GM06990 (cell line): Measurements from ENCODE around the gene CLCNKB.

Experiments
- DNase-seq: peaks from one replicate; pipeline ENCODE4 v3.0.0-alpha.2; 2011; ENCODE audit not compliant: insufficient read length; ENCODE audit errors: extremely low read depth
- H3K27me3 ChIP-seq: replicated peaks from 2 replicates; pipeline ENCODE4 v1.6.0; 2011; ENCODE audit warnings: low read length; ENCODE audit not compliant: control insufficient read depth, insufficient read depth
- H3K36me3 ChIP-seq: 2 replicates; pipeline ENCODE4 v1.5.1; 2011; ENCODE audit warnings: low read length; ENCODE audit not compliant: control insufficient read depth, insufficient read depth
- H3K4me3 ChIP-seq: replicated peaks from 2 replicates; pipeline ENCODE4 v1.5.1; 2011; ENCODE audit warnings: low read depth, mild to moderate bottlenecking, control low read depth, low read length
- TF ChIP-seq, protein P1 (sequence below): IDR thresholded peaks from 2 replicates; pipeline ENCODE4 v1.5.1; 2011; ENCODE audit warnings: low read length, control low read depth, mild to moderate bottlenecking, inconsistent platforms; ENCODE audit not compliant: insufficient read depth, poor library complexity, severe bottlenecking

The CLCNKB gene

DNA sequence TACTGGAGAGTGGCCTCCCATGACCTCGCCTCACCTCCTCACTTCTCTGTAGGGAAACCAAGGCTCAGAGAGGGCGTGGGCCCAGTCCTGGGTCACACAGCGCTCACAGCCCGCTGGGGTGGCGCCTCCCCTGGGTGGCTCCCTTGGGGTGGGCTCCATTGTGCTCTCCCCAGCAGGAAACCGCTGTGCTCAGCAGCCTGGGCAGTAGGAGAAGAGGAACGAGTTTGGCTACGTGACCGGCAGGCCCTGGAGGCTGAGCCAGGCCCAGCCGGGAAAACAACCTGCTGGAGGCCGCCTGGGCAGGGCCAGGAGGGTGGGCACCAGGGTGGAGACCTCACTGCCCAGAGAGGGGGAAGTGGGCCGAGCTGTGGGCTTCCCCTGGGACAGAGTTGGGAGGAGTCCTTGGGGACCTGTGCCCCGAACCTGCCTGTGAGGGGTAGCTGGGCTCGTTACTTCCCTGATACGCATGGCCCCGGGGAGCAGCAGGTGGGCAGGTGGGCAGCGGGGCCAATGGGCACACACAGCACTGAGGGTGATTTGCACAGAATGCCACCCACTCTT is 44.8 kb downstream of the CLCNKB start:
- TF ChIP-seq, protein P1, sequence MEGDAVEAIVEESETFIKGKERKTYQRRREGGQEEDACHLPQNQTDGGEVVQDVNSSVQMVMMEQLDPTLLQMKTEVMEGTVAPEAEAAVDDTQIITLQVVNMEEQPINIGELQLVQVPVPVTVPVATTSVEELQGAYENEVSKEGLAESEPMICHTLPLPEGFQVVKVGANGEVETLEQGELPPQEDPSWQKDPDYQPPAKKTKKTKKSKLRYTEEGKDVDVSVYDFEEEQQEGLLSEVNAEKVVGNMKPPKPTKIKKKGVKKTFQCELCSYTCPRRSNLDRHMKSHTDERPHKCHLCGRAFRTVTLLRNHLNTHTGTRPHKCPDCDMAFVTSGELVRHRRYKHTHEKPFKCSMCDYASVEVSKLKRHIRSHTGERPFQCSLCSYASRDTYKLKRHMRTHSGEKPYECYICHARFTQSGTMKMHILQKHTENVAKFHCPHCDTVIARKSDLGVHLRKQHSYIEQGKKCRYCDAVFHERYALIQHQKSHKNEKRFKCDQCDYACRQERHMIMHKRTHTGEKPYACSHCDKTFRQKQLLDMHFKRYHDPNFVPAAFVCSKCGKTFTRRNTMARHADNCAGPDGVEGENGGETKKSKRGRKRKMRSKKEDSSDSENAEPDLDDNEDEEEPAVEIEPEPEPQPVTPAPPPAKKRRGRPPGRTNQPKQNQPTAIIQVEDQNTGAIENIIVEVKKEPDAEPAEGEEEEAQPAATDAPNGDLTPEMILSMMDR = no peak

GRCh38 chr1:16088996-16089395 is 45.4 kb downstream of the CLCNKB start:
- Histone ChIP-seq H3K27me3 (peaks cover 2% of the 10 kb centered on the region; the same call in 1 of the 2 replicates), H3K4me3 (no peak overlapping the region), H3K36me3 (no peaks in the 10 kb centered on the region)
- TF ChIP-seq, protein P1 = no peak
- no peak for DNase-seq

More for the DNA sequence above, 44.8 kb downstream of the CLCNKB start:
- peaks cover 2% of the 10 kb centered on the region; the same call in 1 of the 2 replicates for H3K27me3 ChIP-seq
- DNase-seq = no peak
- H3K4me3 ChIP-seq = no peak overlapping the region
- no peaks in the 10 kb centered on the region for H3K36me3 ChIP-seq

DNA sequence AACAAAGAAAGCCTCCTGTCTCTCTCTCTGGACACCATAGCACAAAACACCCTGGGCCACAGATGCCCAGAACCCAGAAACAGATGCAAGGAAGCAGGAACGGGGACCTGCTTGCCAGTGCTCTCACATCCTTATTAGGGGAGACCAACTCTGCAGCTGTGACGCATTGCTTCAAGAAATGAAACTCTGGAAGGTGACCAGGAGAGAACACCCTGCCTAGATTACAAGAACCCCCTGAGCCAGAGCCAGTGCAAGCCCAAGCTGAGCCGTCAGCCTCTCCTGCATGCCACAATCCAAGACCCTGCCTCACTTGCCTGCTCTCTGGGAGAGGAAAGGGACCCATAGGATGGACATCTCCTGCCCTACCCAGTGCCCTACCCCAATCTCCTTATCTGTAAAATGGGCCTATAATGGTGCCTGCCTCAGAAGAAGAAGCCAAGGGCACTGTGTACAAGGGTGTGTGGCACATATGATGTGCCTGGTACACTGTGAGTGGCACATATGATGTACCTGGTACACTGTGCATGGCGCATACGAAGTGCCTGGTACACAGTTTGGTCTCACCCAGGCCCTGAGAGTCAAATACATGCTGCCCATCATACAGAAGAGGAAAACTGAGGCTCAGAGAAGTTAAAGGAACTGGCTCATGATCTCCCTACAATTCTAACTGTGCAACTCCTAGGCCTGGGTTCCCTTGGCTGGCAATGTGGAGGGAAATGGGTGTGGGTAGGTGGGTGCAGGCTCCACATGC is 46.7 kb downstream of the CLCNKB start:
- Histone ChIP-seq H3K27me3 (peaks cover 2% of the 10 kb centered on the region; the same call in 1 of the 2 replicates), H3K4me3 (no peak overlapping the region), H3K36me3 (no peaks in the 10 kb centered on the region)
- DNase-seq = no peak
- TF ChIP-seq, protein P1 = no peak

DNA sequence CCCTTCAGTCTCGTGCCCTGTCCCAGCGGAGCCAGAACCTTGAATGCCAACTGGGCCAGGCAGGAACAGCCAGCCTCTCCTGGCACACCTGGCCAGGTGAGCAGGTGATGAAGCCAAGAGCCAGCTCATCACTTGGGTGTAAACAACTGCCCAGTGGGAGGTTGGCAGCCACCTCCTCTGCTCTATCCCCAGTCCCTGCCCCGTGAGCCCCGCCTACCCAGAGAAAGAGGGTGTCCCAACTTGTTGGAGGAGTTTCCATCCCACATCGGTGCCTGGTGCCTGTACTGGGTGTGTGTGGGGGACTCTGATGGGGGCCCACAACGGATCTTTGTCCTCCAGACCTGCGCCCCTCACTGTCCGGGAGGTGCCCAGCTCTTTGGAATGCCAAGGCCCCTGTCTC is 47.7 kb downstream of the CLCNKB start:
- peaks cover 3% of the 10 kb centered on the region for H3K27me3 ChIP-seq
- TF ChIP-seq, protein P1 = no peak
- H3K4me3 ChIP-seq = no peak overlapping the region
- H3K36me3 ChIP-seq = no peaks in the 10 kb centered on the region
- DNase-seq = no peak

- H3K27me3 ChIP-seq = peaks cover 5% of the 10 kb centered on the region
- TF ChIP-seq, protein P1 = no peak
- no peak for DNase-seq
- H3K36me3 ChIP-seq = no peaks in the 10 kb centered on the region
- no peak overlapping the region for H3K4me3 ChIP-seq
These were observed 48.7 kb downstream of the CLCNKB start for GRCh38 chr1:16092097-16092922.
